HG03108 (cell line): ENCODE results near the gene PTGER1.

Source experiments
- ATAC-seq: cut with Tn5 transposase; IDR thresholded peaks from one replicate; pipeline ENCODE4 v1.9.1; 2021; ENCODE audit warnings: moderate library complexity; ENCODE audit not compliant: unreplicated experiment

Gene PTGER1

GRCh38 chr19:14503285-14503684, 28.1 kb upstream of the PTGER1 start:
- ATAC-seq, result no peak

- no peak for ATAC-seq
These were observed 27.4 kb upstream of the PTGER1 start for GRCh38 chr19:14502334-14503092.

GRCh38 chr19:14497228-14497921, 22.2 kb upstream of the PTGER1 start:
- no peak for ATAC-seq

GRCh38 chr19:14496834-14497227, 21.7 kb upstream of the PTGER1 start:
- ATAC-seq, result no peak

- ATAC-seq, result no peak
These were observed 21.1 kb upstream of the PTGER1 start, which contains the start of gene GIPC1 for GRCh38 chr19:14496029-14496833. Gene GIPC1 (minus strand): TSS chr19:14496127. CDS start chr19:14482976, 13,151 bp downstream.

- ATAC-seq, result no peak
These were observed 20.5 kb upstream of the PTGER1 start for GRCh38 chr19:14495672-14496028.

- no peak for ATAC-seq
These were observed 19.9 kb upstream of the PTGER1 start for GRCh38 chr19:14494910-14495671.

- no peak for ATAC-seq
These were observed 19.3 kb upstream of the PTGER1 start for GRCh38 chr19:14494411-14494810.

GRCh38 chr19:14492756-14493337, 17.7 kb upstream of the PTGER1 start:
- ATAC-seq, result no peak

- no peak for ATAC-seq
These were observed 12.4 kb upstream of the PTGER1 start for GRCh38 chr19:14487370-14488125.

- ATAC-seq, result no peak
These were observed 7.2 kb upstream of the PTGER1 start for GRCh38 chr19:14482172-14482941.

- ATAC-seq, result no peak
These were observed 5.5 kb upstream of the PTGER1 start for GRCh38 chr19:14480700-14481079.

- no peak for ATAC-seq
These were observed 5.0 kb upstream of the PTGER1 start for GRCh38 chr19:14479975-14480699.

- no peak for ATAC-seq
These were observed 4.3 kb upstream of the PTGER1 start for GRCh38 chr19:14479309-14479974.

- ATAC-seq, result no peak
These were observed 3.0 kb upstream of the PTGER1 start for GRCh38 chr19:14478113-14478545.

GRCh38 chr19:14477418-14478112, 2.4 kb upstream of the PTGER1 start:
- no peak for ATAC-seq

GRCh38 chr19:14476673-14477401, 1.7 kb upstream of the PTGER1 start:
- ATAC-seq, result no peak
